OCI-LY7 (cell line): ENCODE results near the gene ELFN1.

Experiments
- EZH2phosphoT487 ChIP-seq: fragments of 200-600 bp; sonication (generic); IDR thresholded peaks from 2 replicates; pipeline ENCODE4 v1.6.1; 2018; ENCODE audit warnings: low read depth, borderline replicate concordance, mild to moderate bottlenecking, mixed run types, antibody characterized with exemption, low read length, moderate library complexity, mixed read lengths
- TF ChIP-seq, protein P1 (sequence below): fragments of 200-600 bp; sonication (generic); conservative IDR thresholded peaks from 2 replicates; pipeline ENCODE4 v1.5.1; 2014; ENCODE audit warnings: mild to moderate bottlenecking, antibody characterized with exemption, low read length, moderate library complexity, mixed read lengths

DNA sequence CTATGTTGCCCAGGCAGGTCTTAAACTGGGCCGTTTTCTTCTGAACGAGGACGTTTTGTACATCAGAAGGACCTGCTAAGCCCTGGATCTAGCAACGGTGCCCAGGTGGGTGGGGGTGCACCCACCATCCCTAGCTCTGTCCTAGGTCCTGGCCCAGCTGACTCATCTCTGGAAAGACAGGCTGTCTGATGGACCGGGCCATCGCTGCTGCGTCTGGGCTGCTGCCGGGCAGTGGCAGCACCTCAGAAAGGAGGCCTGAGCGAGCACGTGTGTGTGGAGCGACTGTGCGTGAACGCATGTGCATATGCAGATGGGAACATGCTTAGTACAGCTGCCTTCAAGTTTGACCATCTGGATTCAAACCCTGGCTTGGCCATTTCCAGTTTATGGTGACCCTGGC lies 7.3 kb upstream of the ELFN1 start:
- TF ChIP-seq, protein P1, sequence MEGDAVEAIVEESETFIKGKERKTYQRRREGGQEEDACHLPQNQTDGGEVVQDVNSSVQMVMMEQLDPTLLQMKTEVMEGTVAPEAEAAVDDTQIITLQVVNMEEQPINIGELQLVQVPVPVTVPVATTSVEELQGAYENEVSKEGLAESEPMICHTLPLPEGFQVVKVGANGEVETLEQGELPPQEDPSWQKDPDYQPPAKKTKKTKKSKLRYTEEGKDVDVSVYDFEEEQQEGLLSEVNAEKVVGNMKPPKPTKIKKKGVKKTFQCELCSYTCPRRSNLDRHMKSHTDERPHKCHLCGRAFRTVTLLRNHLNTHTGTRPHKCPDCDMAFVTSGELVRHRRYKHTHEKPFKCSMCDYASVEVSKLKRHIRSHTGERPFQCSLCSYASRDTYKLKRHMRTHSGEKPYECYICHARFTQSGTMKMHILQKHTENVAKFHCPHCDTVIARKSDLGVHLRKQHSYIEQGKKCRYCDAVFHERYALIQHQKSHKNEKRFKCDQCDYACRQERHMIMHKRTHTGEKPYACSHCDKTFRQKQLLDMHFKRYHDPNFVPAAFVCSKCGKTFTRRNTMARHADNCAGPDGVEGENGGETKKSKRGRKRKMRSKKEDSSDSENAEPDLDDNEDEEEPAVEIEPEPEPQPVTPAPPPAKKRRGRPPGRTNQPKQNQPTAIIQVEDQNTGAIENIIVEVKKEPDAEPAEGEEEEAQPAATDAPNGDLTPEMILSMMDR = no peak
- TF ChIP-seq EZH2phosphoT487 = no peak
